ENCODE measurements around the gene PDLIM7.

- TF ChIP-seq, protein P1, sequence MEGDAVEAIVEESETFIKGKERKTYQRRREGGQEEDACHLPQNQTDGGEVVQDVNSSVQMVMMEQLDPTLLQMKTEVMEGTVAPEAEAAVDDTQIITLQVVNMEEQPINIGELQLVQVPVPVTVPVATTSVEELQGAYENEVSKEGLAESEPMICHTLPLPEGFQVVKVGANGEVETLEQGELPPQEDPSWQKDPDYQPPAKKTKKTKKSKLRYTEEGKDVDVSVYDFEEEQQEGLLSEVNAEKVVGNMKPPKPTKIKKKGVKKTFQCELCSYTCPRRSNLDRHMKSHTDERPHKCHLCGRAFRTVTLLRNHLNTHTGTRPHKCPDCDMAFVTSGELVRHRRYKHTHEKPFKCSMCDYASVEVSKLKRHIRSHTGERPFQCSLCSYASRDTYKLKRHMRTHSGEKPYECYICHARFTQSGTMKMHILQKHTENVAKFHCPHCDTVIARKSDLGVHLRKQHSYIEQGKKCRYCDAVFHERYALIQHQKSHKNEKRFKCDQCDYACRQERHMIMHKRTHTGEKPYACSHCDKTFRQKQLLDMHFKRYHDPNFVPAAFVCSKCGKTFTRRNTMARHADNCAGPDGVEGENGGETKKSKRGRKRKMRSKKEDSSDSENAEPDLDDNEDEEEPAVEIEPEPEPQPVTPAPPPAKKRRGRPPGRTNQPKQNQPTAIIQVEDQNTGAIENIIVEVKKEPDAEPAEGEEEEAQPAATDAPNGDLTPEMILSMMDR (IDR thresholded peaks at IDR 0.05): peak; percentile 44 to 89 (median 70)
- no peak for TF ChIP-seq POLR2A (IDR thresholded peaks at IDR 0.05)
Measured at GRCh38 chr5:177455036-177455660, 42.3 kb downstream of the PDLIM7 start.

All from heart left ventricle (tissue), 13 donors.